Caco-2 (cell line): ENCODE results near the gene PAXX. TPM values are rescaled to one million over a fixed set of nuclear protein-coding genes. Genes with fewer than 3 reads are reported as not detected.

Experiments used
- BruUV-seq: library from RNA; stranded (reverse); fragments of 400-500 nt; replicated peaks from 2 replicates; lab custom pipeline; 2021; lab: Mats Ljungman, UMichigan
- CTCF ChIA-PET: fragments of 300-600 bp; sonication (Branson Sonifier 250); formaldehyde crosslinking; loops from one replicate; lab custom pipeline; 2022; ENCODE audit warnings: antibody characterized with exemption; lab: Charles Lee
- POLR2A ChIA-PET: fragments of 300-600 bp; sonication (Branson Sonifier 250); formaldehyde crosslinking; loops from one replicate; lab custom pipeline; 2022; ENCODE audit warnings: antibody characterized with exemption; lab: Charles Lee
- DNase-seq, 2 experiments: peaks; one replicate each; pipeline versions ENCODE4 v3.0.0 to v3.0.0-alpha.2; 2020 to 2022
- H3K27me3 ChIP-seq: replicated peaks from 2 replicates; pipeline ENCODE4 v1.6.0; 2011; ENCODE audit warnings: low read length; ENCODE audit not compliant: control insufficient read depth, insufficient read depth
- H3K36me3 ChIP-seq: 2 replicates; pipeline ENCODE4 v1.5.1; 2011; ENCODE audit warnings: low read length; ENCODE audit not compliant: control insufficient read depth, insufficient read depth
- H3K4me1 ChIP-seq: fragments of 250-450 bp; sonication (Bioruptor Pico); 2 replicates; pipeline ENCODE4 v1.5.1; 2020; ENCODE audit warnings: mild to moderate bottlenecking
- H3K4me3 ChIP-seq: 2 replicates; pipeline ENCODE4 v1.5.1; 2011; ENCODE audit warnings: low read depth, mild to moderate bottlenecking, control low read depth, low read length
- H3K9me3 ChIP-seq: fragments of 250-450 bp; sonication (Bioruptor Pico); 2 replicates; pipeline ENCODE4 v1.5.1; 2020; ENCODE audit warnings: mild to moderate bottlenecking, moderate library complexity
- H3K27ac Mint-ChIP-seq: one replicate; pipeline ENCODE4 v1.8.0; 2022; ENCODE audit warnings: mixed read lengths; ENCODE audit not compliant: unreplicated experiment
- H3K27me3 Mint-ChIP-seq: one replicate; pipeline ENCODE4 v1.8.0; 2022; ENCODE audit warnings: mixed read lengths; ENCODE audit not compliant: insufficient read depth, unreplicated experiment
- H3K36me3 Mint-ChIP-seq: one replicate; pipeline ENCODE4 v1.8.0; 2022; ENCODE audit warnings: mild to moderate bottlenecking, mixed read lengths; ENCODE audit not compliant: insufficient read depth, unreplicated experiment
- H3K4me1 Mint-ChIP-seq: one replicate; pipeline ENCODE4 v1.8.0; 2022; ENCODE audit warnings: low read depth, mixed read lengths; ENCODE audit not compliant: unreplicated experiment
- H3K4me3 Mint-ChIP-seq: one replicate; pipeline ENCODE4 v1.8.0; 2022; ENCODE audit warnings: mild to moderate bottlenecking, moderate library complexity, mixed read lengths; ENCODE audit not compliant: unreplicated experiment
- H3K9me3 Mint-ChIP-seq: one replicate; pipeline ENCODE4 v1.8.0; 2022; ENCODE audit warnings: mixed read lengths; ENCODE audit not compliant: unreplicated experiment
- CTCF ChIP-seq, 2 experiments: fragments of 200-600 bp in 1 of 2; IDR thresholded peaks; 1 replicate in 1 of 2; 2 replicates in 1 of 2; pipeline versions ENCODE4 v1.5.1 to v1.8.0; 2011 to 2022; ENCODE audit warnings: antibody characterized with exemption in 1 of 2, control low read depth in 1 of 2, inconsistent platforms in 1 of 2, low read depth in 1 of 2, low read length in 1 of 2, mild to moderate bottlenecking in 1 of 2, moderate library complexity in 1 of 2; ENCODE audit not compliant: insufficient read depth in 1 of 2, severe bottlenecking in 1 of 2, unreplicated experiment in 1 of 2
- intact Hi-C: fragments of 100-400 bp; cut with micrococcal nuclease; formaldehyde crosslinking; loops from one replicate; pipeline ENCODE4 v1.10.0; 2022; ENCODE audit not compliant: unreplicated experiment
- total RNA-seq: library from RNA; stranded (reverse); gene quantifications from 2 replicates; pipeline ENCODE4 v1.2.3, GENCODE V29; 2022

PAXX gene
- total RNA-seq, 1 experiment from 2014 or later = 66.2 TPM

GRCh38 chr9:136962163-136962562 lies 30.1 kb upstream of the PAXX start:
- no TSS peak for BruUV-seq
- H3K27me3 ChIP-seq = no peaks in the 10 kb centered on the region
- POLR2A ChIA-PET = no interaction called here
- TF ChIP-seq CTCF (IDR thresholded peaks at IDR 0.05; ENCODE audit: insufficient read depth in 1 of 2, low read depth in 1 of 2, low read length in 1 of 2, severe bottlenecking in 1 of 2, unreplicated experiment in 1 of 2) = no peak
- peaks cover 18% of the 10 kb centered on the region for H3K4me1 ChIP-seq
- intact Hi-C loops = no loop called here
- no peak overlapping the region for H3K4me3 ChIP-seq
- H3K27ac Mint-ChIP-seq = no peak overlapping the region
- H3K36me3 ChIP-seq = no peaks in the 10 kb centered on the region
- CTCF ChIA-PET = no interaction called here
- peaks cover under 1% of the 10 kb centered on the region for H3K9me3 Mint-ChIP-seq
- H3K4me3 Mint-ChIP-seq = no peak overlapping the region
- DNase-seq = no peak
- H3K27me3 Mint-ChIP-seq = no peaks in the 10 kb centered on the region
- H3K36me3 Mint-ChIP-seq = peaks cover 11% of the 10 kb centered on the region
- H3K9me3 ChIP-seq = no peaks in the 10 kb centered on the region
- no peaks in the 10 kb centered on the region for H3K4me1 Mint-ChIP-seq

- no peak for DNase-seq
- Mint-ChIP-seq H3K27ac (peak overlapping the region; percentile 15), H3K36me3 (peaks cover 11% of the 10 kb centered on the region), H3K4me3 (no peak overlapping the region), H3K4me1 (no peaks in the 10 kb centered on the region), H3K27me3 (no peaks in the 10 kb centered on the region), H3K9me3 (no peaks in the 10 kb centered on the region)
- Histone ChIP-seq H3K27me3 (no peaks in the 10 kb centered on the region), H3K4me1 (peaks cover 18% of the 10 kb centered on the region), H3K4me3 (no peak overlapping the region), H3K9me3 (no peaks in the 10 kb centered on the region), H3K36me3 (no peaks in the 10 kb centered on the region)
- TF ChIP-seq CTCF (IDR thresholded peaks at IDR 0.05; ENCODE audit: insufficient read depth in 1 of 2, low read depth in 1 of 2, low read length in 1 of 2, severe bottlenecking in 1 of 2, unreplicated experiment in 1 of 2) = no peak
- ChIA-PET POLR2A (no interaction called here), CTCF (no interaction called here)
- intact Hi-C loops = no loop called here
- no TSS peak for BruUV-seq
These were observed 29.4 kb upstream of the PAXX start for GRCh38 chr9:136962701-136963248.

- no TSS peak for BruUV-seq
- POLR2A ChIA-PET = no interaction called here
These were observed 28.9 kb upstream of the PAXX start for GRCh38 chr9:136963341-136963740.

More at GRCh38 chr9:136963341-136963740, 28.9 kb upstream of the PAXX start:
- H3K36me3 ChIP-seq = no peaks in the 10 kb centered on the region
- peaks cover 18% of the 10 kb centered on the region for H3K4me1 ChIP-seq
- H3K27me3 ChIP-seq = no peaks in the 10 kb centered on the region
- TF ChIP-seq CTCF (IDR thresholded peaks at IDR 0.05; ENCODE audit: insufficient read depth in 1 of 2, low read depth in 1 of 2, low read length in 1 of 2, severe bottlenecking in 1 of 2, unreplicated experiment in 1 of 2) = no peak
- DNase-seq = no peak
- Mint-ChIP-seq H3K36me3 (peaks cover 11% of the 10 kb centered on the region), H3K4me3 (no peak overlapping the region), H3K27me3 (no peaks in the 10 kb centered on the region), H3K4me1 (no peaks in the 10 kb centered on the region), H3K9me3 (no peaks in the 10 kb centered on the region), H3K27ac (peak overlapping the region; percentile 15)
- CTCF ChIA-PET = no interaction called here
- H3K9me3 ChIP-seq = no peaks in the 10 kb centered on the region
- intact Hi-C loops = no loop called here
- no peak overlapping the region for H3K4me3 ChIP-seq
